ENCODE data around the gene OBSCN.

DNA sequence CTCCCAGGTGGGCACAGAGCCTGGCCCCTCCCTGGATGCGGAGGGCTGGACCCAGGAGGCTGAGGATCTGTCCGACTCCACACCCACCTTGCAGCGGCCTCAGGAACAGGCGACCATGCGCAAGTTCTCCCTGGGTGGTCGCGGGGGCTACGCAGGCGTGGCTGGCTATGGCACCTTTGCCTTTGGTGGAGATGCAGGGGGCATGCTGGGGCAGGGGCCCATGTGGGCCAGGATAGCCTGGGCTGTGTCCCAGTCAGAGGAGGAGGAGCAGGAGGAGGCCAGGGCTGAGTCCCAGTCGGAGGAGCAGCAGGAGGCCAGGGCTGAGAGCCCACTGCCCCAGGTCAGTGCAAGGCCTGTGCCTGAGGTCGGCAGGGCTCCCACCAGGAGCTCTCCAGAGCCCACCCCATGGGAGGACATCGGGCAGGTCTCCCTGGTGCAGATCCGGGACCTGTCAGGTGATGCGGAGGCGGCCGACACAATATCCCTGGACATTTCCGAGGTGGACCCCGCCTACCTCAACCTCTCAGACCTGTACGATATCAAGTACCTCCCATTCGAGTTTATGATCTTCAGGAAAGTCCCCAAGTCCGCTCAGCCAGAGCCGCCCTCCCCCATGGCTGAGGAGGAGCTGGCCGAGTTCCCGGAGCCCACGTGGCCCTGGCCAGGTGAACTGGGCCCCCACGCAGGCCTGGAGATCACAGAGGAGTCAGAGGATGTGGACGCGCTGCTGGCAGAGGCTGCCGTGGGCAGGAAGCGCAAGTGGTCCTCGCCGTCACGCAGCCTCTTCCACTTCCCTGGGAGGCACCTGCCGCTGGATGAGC is 164.5 kb downstream of the OBSCN start:
- TF ChIP-seq, protein P1, sequence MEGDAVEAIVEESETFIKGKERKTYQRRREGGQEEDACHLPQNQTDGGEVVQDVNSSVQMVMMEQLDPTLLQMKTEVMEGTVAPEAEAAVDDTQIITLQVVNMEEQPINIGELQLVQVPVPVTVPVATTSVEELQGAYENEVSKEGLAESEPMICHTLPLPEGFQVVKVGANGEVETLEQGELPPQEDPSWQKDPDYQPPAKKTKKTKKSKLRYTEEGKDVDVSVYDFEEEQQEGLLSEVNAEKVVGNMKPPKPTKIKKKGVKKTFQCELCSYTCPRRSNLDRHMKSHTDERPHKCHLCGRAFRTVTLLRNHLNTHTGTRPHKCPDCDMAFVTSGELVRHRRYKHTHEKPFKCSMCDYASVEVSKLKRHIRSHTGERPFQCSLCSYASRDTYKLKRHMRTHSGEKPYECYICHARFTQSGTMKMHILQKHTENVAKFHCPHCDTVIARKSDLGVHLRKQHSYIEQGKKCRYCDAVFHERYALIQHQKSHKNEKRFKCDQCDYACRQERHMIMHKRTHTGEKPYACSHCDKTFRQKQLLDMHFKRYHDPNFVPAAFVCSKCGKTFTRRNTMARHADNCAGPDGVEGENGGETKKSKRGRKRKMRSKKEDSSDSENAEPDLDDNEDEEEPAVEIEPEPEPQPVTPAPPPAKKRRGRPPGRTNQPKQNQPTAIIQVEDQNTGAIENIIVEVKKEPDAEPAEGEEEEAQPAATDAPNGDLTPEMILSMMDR (IDR thresholded peaks at IDR 0.05), result no peak
- TF ChIP-seq EZH2 (IDR thresholded peaks at IDR 0.05), result no peak
